NCI-H2171 (cell line): ENCODE measurements around the gene POC1A.
"Not testable (repeated sequence)": the region's sequence is repeated elsewhere in the genome, so short reads cannot be mapped to it uniquely, and the experiment has no call there.

Source experiments
- DNase-seq: peaks from one replicate; lab custom pipeline; 2025; lab: John Stamatoyannopoulos, UW

The POC1A gene

DNA sequence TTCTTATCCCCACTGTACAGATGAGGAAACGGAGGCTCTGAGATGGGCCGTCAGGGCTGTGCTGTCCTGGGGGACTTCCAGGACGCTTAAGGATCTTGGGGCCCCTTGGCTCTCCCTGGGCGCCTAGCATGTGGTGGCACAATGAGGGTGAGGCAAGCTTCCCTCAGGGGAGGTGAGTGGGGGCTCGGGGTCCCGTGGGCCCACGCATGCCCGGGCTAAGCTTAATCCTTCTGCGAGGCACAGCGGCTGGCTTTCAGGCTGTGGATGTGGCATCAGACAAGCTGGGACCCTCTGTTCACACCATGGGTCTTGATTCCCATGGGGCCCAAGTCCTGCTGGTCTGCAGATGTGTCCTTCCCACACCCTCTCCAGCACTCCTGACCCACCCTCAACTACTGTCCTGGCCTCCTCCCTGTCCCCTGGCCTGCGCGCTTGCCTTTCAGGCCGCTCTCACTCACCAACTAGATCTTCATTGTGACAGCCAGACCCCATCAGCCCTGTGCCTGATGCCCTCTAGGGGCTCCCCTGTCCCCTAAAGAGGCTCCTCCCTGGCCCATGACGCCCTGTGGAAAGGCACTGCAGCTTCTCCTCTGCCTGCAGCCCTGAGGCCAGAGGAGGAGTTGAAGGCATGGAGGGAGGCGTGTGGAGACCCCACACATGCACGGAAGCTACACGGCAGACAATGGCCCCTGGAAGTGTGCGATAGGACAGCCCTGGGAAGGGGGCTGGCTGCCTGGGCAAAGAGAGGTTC lies 109.2 kb downstream of the POC1A start:
- DNase-seq: no peak

DNA sequence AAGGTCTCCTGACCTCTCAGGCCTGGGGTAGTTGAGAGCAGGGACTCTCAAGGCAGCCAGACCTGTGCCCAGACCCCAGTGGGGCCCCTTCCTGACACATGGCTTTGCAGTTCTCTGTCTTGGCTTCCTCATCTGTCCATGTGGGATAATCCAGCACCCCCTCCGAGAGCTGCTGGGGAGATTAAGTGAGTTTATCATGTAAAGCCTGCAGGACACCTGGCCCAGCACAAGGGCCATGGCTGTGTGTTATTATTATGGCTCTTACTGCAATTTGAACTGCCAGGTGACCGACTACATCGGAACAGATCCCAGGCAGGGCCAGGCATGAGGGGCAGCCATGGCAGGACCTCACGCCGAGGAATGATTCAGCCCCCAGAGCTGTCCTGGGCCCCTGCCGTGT lies 110.5 kb downstream of the POC1A start:
- DNase-seq: no peak

DNA sequence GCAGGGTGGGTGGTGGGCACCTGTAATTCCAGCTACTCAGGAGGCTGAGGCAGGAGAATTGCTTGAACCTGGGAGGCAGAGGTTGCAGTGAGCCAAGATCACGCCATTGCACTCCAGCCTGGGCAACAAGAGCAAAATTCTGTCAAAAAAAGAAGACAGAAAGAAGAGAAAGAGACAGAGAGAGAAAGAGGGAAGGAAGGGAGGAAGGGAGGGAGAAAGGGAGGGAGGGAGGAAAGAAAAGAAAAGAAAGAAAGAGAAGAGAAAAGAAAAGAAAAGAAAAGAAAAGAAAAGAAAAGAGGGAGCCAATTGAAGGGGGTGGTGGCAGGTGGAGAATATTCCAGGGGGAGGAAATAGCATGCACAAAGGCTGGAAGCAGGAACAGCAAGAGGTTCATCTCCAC lies 111.2 kb downstream of the POC1A start:
- not testable (repeated sequence) for DNase-seq

DNA sequence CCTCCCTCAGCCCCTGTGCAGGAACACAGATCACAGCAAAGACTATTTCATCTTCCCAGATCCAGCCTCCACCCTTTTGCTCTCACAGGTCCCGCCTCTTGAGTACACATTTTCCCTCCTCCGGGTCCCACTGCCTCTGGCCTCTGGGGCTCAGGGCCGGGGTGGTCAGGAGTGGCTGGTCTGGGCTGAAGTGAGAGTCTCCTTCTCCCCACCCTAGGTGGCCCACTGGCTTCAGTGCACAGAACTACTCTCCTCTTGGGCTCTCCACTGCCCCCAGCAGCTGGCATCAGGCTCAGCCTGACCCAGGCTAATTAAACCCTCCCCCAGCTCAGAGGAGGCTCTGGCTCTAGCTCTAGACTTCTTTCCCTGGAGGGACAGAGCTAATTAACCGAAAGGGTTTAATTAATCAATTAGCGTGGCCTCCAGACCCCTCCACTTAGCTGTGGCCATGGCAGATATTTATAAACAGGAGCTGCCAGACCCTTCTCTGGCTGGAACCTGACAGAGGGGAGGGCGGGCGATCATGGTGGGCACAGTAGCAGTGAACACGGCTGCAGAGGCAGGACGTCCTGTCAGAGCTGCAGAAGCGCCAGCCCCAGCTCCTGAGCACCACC lies 113.0 kb downstream of the POC1A start:
- no peak for DNase-seq

DNA sequence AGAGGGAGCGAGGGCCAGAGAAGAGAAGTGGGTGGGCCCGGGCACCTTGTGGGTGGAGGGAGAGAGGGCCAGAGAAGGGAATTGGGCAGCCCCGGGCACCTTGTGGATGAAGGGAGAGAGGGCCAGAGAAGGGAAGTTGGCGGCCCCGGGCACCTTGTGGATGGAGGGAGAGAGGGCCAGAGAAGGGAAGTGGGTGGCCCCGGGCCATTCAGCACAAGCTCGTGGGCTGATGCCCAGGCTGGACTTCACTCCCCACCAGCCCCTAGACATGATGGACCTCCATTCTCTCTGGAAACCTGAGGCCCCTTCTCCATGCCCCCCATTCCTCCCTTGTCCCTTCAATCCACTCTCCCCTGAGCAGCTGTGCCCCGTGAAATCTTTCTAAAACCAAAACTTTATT lies 113.6 kb downstream of the POC1A start:
- no peak for DNase-seq

DNA sequence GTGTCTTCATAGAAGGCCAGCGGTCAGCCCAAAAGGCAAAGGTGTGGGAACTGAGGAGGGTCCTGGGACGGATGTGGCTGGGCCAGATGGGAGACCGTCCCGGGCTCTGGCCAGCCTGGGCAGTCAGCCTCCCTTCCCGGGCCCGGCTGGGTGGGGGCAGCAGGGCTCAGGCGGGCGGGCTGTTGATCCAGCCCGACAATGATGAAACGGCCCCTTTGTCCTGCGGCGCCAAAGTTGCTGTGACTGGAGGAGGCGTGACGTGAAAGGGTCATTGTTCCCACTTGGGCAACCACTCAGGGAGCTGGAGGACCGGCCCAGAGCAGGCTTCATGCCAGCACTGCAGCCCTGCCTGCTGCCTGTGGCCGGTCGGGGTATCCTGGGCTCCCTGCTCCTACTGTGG lies 114.4 kb downstream of the POC1A start:
- no peak for DNase-seq

DNA sequence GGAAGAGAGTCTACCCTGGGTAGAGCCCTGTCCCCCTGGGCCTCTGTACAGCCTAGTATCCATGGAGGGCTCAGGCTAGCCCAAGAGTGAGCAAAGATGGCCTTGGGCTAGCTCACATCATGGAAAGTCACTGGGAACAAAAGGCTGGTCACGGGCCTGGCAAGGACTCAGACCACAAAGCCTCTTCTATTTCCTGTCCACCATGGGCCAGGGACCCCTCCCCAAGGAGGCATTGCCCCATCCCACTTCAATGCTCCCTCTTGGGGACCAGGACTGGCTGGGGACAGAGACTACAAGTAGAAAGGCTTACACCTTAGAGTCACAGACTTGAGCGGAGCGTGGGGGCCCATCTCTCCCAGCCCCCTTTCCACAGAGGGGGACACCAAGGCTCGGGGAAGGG lies 114.8 kb downstream of the POC1A start:
- DNase-seq: no peak

DNA sequence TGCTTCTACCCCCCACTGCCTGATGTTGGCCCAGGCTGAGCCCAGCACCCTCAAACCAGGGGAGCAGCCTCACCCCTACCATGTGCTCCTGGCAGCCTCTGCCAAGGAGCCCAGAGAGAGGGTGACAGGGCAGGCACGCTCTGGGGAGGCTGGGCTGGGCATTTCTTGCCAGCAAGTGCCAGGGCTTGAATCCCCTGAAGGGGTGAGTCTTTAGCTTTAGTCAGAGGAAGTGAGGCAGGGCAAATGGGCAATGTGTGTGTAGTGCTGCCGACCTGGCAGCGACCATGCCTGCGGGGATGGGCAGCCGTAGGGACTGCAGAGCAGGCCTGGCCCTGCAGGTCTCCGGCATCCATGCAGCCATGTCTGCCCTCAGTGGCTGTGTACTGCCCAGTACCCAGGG lies 116.0 kb downstream of the POC1A start:
- DNase-seq: no peak

DNA sequence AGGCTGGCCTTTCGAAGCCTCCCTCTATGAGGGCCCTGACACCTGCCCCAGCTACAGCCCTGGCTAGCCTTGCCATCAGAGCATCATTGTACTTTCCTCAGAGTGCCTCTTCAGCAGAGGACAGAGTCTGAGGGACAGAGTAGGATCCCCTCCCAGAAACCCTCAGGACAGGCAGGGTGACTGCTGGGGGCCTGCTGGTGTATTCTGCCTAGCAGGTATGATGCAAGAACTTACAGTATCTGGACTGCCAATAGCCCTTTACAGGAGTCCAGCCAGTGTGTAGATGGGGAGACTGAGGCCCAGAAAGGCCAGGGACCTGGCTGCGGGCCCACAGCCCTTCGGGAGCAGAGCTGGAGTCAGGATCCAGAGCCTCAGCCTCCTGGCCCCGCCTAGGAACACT lies 116.9 kb downstream of the POC1A start:
- DNase-seq: no peak

DNA sequence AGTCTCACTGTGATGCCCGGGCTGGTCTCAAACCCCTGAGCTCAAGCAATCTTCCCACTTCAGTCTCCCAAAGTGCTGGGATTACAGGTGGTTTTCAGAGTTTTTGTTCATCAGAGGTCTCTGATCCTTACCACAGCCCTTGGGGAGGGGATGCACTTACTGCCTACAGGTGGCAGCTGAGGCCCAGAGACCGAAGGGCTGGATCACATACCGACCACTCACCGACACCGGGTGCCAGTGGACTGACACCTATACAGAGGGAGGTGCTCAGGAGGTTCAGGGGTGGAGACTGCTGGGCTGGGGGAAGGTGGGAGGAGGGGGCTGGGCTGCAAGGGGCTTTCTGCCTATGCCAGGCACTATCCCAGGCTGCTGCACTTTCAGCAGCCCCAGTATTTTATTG lies 117.4 kb downstream of the POC1A start:
- DNase-seq: no peak

DNA sequence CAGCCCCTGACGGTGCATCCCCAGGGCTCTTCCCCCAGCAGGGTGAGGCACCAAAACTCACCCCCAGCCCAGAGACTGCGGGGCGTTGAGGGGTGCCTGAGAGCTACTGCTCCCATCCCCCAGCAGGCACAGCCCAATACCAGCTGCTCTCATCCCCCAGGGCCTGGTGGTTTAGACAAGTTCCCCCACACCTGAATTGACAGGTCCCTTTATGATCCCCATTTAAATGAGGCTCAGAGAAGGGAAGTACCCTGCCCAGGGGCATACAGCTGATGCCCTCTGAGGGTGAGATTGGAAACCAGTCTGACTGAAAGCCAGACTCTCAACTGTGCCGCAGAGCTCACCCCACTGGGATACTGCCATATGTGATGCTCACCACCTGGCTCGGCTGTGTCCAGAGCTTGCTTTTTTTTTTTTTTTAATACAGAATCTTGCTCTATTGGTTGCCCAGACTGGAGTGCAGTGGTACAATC lies 118.0 kb downstream of the POC1A start:
- DNase-seq: peak; percentile 27

DNA sequence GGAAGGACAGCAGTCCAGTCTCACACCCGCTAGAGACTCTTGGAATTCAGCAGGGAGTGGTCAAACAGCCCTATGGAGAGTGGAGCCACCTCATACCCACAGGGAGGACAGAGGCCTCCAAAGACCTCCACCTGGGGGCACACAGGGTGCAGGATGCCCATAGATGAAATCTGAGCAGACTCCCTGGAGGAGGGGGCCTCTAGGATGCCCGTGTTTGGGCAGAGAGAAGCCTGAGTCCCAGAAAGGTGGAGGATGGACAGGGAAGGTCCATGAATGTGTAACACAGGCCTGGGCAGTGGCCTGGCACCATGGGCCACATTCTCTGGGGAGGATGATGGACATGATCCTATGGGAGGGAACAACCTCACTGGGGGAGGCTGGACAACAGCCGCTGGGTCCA lies 119.6 kb downstream of the POC1A start:
- no peak for DNase-seq

DNA sequence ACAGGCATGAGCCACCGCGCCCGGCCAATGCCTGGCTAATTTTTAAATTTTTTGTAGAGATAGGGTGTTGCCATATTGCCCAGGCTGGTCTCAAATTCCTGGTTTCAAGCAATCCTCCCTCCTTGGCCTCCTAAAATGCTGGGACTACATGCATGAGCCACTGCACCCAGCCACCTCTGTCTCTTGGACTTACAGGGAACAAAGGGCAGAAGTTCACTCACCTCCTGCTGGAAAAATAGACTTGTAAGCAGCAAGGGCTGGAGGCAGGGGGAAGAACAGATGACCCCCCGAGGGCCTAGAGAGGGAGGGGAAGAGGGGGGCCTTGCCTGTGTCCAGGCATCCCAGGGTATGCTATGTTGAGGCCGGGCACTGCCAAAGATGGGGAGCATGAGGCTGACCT lies 120.0 kb downstream of the POC1A start:
- DNase-seq: no peak

DNA sequence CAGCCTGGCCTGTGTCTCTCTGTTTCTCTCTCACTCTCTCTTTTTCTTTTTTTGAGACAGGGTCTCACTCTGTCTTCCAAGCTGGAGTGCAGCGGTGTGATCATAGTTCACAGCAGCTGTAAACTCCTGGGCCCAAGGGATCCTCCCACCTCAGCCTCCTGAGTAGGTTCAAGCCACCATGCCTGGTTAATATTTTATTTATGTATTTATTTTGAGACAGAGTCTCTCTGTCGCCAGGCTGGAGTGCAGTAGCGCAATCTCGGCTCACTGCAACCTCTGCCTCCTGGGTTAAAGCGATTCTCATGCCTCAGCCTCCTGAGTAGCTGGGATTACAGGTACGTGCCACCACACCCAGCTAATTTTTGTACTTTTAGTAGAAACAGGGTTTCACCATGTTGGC lies 120.5 kb downstream of the POC1A start:
- not testable (repeated sequence) for DNase-seq

DNA sequence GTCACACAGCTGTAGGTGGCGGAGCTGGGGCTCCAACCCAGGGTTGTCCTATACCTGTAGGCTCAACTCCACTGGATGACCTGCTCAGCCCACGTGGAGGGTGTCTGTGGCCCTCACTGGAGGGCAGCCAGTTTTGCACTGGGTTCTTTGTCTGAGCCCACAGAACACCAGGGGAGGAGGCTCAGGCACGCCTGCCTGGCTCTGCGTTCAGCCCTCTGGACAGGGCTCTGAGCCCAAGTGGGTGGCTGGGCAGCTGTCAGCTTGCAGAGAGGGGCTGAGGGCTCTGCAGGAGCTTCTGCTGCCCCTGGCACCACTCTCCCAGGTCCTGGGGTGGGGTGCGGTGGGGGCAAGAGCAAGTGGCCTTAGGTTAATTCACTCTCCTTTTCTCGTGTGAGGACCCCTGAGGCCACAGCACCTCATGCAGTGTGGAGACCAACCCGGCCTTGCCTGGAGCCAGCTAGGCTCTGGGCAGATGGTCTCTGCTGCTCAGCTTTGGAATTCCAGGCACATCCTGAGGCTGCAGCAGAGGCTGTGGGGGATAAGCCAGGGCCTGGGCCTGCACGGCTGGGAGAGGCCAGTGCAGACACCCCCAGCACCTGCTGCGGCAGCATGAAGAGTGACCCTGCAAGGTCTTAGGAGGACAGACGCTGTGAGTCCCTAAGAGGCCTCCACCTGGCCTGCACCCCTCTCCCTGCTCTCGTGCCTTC lies 121.4 kb downstream of the POC1A start:
- no peak for DNase-seq

DNA sequence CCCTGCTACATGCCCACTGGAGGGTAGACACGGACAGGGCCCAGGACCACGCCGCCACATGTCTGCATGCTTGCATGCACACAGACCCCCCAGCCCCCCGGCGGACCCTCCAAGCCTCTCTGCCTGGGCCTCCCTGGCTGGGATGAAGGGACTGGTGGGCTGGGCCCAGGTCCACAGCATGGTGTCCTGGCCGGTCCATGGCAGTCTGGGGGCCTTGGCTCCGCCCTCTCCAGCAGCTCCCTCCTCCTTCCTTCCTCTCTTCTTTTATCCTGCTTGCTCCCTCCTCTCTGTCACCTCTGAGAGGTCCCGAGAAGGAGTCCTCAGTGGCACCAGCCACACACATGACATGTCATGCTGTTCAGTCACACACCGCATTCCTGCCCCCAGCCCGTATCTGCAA lies 122.3 kb downstream of the POC1A start:
- DNase-seq: no peak

DNA sequence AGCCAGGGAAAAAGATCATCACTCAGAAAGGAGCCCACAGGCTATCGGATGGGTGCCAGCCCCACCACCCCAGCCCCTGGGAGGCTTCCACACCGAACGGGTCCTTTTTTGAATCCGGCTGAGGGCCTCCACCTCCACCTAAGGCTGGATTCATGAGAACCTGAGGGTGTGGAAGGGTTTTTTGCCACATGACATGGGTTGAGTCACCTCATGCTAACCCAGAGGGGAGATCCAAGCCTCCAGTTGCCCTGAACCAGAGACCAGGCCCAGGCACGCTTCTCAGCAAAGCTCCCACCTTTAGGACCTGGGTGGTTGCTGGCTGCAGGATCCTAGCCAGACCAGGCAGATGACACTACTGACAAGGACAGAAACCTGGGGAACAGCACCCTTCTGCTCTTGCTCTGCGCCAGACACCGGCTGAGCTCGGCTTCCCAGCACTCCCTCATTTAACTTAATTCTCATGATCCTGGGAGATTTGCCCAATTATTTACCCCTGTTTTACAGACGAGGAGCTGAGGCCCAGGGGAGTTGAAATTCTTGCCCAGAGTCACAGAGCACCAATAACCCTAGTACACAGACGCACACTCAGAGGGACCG lies 123.4 kb downstream of the POC1A start:
- no peak for DNase-seq

DNA sequence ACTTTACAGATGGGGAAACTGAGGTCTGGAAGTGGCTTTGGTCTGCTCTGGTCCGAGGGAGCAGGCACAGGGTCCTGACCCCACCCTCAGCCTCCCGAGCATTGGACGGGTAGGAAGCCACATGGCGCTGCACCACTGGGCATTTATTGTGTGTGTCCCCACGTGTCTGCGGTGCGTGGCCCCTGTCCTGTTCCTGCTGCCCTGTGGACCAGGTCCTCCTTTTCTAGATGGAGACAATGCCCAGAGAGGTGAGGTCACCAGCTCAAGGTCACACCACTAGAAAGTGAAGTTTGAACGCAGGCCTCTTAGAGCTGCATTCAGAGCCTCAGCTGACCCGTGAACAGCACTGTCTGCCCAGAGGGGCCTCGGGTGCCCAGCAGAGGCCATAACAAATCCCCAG lies 124.7 kb downstream of the POC1A start:
- DNase-seq: no peak

DNA sequence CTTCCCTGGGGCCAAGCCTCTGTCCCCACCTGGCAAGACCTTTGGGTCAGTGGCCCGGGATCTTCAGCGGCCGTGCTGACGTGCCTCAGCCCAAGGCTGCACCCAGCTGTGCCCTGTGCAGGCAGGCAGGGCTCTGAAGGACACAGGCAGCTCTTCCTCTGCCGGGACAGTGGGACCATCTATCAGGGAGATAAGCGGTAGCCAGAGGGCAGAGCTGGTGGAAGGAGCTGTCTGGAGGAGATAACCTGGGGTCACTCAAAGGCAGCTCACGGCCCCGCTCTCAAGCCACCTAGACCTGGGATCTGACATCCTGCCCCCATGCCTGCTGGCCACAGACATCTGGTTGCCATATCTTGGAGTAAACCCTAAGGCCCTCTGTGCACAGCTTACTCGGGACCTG lies 125.2 kb downstream of the POC1A start:
- no peak for DNase-seq

DNA sequence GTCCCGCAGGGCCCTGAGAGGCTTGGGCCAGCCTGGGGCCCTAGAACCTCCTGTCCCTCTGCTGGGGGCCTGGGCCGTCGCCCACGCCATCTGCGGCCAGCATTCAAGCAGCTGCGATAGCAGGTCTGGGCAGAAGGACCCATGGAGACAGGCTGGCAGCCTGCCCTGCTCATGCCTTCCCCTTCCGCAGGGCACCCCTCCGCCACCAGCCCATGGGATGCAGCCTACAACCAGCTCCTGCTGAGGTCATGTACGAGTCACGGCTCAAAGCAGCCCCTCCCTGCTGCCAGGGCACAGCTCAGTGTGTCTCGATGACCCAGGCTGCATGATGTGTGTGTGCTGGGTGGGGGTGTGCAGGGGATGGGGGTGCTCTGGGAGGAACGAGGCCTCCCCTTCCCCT lies 125.7 kb downstream of the POC1A start:
- no peak for DNase-seq

DNA sequence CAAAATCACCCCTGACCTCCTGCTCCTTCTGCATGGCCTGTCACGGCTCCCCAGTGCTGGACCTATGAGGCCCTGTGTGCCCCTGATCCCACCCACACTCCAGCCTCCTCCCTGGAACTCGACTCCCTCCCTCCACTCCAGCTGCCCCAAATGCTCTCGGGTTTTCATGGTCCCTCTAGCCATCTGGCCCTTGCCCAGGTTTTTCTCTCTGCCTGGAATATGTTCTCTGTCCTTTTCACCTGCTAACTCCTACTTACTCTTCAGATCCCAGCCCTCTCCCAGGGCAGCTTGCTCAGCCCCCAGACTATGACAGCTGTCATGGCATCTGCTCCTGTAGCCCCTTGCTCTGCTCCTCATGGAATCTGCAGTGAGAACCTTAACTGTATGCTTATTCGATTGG lies 128.2 kb downstream of the POC1A start:
- peak; percentile 56 for DNase-seq

DNA sequence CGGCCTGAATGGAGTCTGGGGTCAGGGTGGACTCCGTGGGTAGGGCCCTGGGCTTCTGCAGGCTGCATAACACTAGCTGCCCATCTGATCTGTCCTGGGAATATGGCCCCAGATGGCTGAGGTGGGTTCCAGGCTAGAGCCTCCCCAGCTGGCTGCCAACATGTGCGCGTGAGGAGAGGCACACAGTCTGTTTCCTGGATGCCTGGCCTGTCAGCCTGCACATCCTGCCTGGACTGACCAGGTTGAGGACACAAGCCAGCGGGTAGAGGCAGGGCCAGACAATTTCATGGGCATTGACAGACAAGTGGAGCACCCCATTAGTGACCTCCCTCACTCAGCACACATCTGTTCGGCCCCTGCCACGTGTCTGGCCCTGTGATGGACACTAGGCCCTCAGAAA lies 128.8 kb downstream of the POC1A start:
- no peak for DNase-seq
